H7 (cell line): ENCODE data around the gene ARRDC3. TPM values are rescaled to one million over a fixed set of nuclear protein-coding genes. Genes with fewer than 3 reads are reported as not detected.

Experiments
- DNase-seq: peaks from one replicate; pipeline ENCODE4 v3.0.0; 2012
- H3K27me3 ChIP-seq: 2 replicates; pipeline ENCODE4 v1.6.0; 2011; ENCODE audit warnings: mild to moderate bottlenecking, low read length; ENCODE audit not compliant: control insufficient read depth, insufficient read depth
- H3K36me3 ChIP-seq: replicated peaks from 2 replicates; pipeline ENCODE4 v1.5.1; 2011; ENCODE audit warnings: low read length; ENCODE audit not compliant: control insufficient read depth, insufficient read depth
- H3K4me3 ChIP-seq: 2 replicates; pipeline ENCODE4 v1.5.1; 2011; ENCODE audit warnings: low read depth, mild to moderate bottlenecking, control low read depth, low read length, moderate library complexity; ENCODE audit not compliant: insufficient read depth
- total RNA-seq: library from RNA; depleted of rRNA; stranded (reverse); fragments of >200 nt; shearing (Covaris generic); gene quantifications from 2 replicates; pipeline ENCODE4 v1.2.3, GENCODE V29; 2014; rRNA removed

ARRDC3 gene, protein sequence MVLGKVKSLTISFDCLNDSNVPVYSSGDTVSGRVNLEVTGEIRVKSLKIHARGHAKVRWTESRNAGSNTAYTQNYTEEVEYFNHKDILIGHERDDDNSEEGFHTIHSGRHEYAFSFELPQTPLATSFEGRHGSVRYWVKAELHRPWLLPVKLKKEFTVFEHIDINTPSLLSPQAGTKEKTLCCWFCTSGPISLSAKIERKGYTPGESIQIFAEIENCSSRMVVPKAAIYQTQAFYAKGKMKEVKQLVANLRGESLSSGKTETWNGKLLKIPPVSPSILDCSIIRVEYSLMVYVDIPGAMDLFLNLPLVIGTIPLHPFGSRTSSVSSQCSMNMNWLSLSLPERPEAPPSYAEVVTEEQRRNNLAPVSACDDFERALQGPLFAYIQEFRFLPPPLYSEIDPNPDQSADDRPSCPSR
- 21.3 and 23.7 TPM in 2 replicates for total RNA-seq

DNA sequence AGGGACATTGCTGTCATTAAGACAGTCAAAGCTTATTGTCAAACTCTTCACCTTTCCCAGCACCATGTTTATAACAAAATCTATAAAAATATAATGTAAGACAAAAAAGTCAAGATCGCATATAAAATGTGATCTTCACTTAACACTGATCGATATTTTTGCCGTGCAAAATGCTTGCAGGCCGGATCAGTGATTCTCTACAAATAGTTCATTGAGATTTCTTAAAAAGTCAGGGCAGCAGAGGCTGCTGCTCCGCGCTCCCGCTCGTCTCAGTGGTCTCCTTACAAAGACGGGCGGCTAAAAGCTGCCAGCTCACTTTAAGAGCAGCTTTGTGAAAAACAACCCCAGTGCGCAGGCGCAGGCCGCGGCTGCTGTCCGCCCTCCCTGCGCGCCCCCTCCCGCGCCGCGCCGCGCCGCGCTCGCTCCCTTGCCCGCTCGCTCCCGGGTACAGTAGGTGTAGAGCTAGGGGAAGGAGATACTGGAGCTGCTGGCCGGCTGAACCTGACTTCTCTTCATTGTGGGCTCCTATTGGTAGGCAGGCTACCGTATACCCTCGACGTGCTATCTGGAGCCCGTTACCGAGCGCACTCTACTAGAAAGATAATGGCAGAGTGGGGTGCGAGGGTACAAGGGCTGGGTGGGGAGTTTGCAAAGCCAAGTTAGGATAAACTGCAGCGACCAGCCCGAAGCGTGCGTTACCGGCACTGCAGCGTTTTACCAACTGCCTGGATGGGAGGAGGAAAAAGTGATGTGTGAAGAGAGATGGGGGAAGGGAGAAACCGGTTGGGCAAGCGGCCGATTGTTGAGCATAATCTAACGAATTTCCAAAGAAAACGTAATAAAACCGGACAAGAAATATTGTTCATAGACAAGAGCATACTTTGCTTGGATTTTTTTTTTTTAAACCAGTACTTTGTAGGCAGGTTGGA, at the start of gene ARRDC3:
Gene ARRDC3, minus strand, starts transcription at position 291 of the 929 bp plus-strand sequence. Its CDS starts 225 bp downstream, at position 66.
- H3K27me3 ChIP-seq: no peaks in the 10 kb centered on the region
- H3K4me3 ChIP-seq: peak within 1 kb of the TSS; percentile 88
- peak; percentile 85 for DNase-seq
- no peaks in the 10 kb centered on the region for H3K36me3 ChIP-seq

DNA sequence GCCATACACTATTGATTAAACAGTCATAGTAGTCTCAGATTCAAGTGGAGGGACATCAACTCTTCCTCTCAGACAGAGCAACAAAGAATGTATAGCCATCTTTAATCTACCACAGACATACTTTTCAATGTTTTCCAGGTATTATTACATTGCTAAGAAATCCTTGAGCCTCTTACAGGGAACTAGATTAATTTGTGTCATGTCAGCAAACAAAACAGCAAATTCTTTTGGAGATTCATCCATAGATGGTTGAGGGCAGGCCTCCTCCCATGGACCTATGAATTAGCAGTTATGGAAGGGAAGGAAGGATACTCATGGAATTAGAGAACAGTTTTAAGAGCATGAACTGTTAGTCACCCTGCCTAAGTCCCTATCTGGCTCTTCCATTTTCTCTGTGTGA, 47.8 kb upstream of the ARRDC3 start:
- Histone ChIP-seq H3K36me3 (no peaks in the 10 kb centered on the region), H3K27me3 (no peaks in the 10 kb centered on the region), H3K4me3 (no peak overlapping the region)
- no peak for DNase-seq

DNA sequence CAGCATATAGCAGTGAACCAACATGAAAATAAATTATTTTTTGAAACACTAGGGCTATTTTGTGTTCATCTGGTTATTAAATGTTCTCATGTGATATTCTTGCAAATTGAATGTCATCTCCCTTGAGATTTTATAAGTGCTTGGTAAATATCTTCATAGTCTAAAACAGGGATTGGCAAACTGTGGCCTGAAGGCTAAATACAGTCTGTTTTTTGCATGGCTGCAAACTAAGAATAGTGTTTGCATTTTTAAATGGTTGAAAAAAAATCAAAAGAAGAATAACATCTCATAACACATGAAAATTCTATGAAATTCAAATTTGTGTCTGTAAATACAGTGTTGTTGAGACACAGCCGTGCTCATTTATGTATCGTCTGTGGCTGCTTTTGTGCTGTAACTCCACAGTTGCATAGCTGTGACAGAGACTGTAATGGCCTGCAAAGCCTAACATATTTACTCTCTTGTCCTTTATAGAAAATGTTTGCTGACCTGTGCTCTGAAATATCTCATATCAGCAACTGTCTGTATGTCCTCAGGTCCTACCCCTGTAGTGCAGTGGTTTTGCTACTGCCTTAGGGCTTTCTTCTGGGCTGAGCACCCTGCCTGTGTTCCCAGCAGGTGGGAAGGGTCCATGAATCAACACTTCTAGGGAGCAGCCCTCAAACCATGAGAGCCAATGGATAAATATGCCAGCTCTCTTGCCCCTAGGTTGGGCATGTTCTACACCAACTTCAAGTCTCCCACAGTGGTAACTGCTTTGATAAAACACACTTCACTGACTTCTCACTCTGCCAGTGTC, 41.7 kb upstream of the ARRDC3 start:
- Histone ChIP-seq H3K36me3 (no peaks in the 10 kb centered on the region), H3K27me3 (no peaks in the 10 kb centered on the region), H3K4me3 (no peak overlapping the region)
- peak; percentile 16 for DNase-seq

DNA sequence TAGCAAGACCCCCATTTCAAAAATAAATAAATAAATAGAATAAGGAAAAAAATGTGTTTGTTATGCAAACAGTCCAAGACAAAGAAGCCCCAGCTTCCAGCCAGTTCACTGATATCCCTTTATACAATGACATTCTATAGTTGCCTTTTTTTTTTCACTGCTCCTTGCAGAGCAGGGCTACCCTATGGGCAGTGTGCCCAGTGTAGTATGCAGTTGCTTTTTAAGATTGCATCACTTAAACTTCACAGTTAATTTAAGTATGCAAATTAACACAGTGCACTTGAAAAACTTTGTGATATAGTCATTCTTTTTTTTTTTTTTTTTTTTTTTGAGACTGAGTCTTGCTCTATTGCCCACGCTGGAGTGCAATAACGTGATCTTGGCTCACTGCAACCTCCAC, 40.8 kb upstream of the ARRDC3 start:
- Histone ChIP-seq H3K4me3 (no peak overlapping the region), H3K27me3 (no peaks in the 10 kb centered on the region), H3K36me3 (no peaks in the 10 kb centered on the region)
- no peak for DNase-seq

DNA sequence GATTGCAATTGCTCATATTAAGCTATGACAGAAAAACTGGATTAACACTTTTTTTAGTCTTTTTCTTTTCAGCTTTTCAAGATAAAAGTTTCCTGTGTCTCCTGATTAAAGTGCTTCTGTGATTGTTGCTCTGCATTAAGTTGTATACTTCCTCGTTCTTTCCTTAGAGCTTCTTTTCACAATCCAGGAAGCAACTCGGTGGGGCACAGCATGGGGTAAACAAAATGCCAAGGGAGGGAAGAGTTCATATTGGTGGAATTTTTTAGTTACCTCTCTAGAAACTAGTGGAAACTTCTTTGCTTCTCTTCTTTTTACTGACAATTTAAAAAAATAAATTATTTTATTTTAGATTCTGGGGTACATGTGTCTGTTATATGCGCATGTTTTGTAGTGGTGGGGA, 37.8 kb upstream of the ARRDC3 start:
- H3K36me3 ChIP-seq: no peaks in the 10 kb centered on the region
- DNase-seq: no peak
- no peaks in the 10 kb centered on the region for H3K27me3 ChIP-seq
- H3K4me3 ChIP-seq: no peak overlapping the region

DNA sequence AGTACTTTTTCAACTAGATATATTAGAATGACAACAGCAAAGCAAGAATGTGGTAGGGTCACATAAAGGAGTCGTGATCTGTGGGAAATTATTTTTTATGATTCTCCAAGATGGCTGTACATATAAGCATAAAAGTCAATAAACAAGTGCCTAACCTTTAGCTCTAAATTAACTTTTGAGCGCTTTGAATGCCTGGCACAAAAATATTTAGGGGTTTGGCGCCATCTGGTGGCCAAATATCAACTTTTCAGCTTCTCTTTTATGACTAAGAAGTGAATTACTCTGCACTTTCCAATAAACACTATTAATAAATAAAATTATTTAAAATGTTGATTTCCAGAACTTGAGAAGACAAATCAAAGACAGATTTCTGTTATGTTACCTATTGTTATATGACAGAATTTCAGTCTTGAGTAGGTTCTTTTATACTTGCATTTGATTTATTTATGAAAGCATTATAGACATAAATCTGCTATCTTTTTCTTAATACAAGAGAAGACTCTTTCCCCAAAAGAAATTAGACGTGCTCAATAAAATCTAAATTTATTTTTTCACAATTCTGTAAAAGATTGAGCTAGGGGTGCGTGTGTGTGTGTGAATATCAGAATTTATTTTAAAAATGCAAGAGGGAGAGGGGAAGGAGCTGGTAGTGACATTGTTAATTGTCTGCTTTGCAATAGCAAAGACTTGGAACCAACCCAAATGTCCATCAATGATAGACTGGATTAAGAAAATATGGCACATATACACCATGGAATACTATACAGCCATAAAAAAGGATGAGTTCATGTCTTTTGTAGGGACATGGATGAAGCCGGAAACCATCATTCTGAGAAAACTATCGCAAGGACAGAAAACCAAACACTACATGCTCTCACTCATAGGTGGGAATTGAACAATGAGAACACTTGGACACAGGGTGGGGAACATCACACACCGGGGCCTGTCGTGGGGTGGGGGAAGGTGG, 36.7 kb upstream of the ARRDC3 start:
- H3K4me3 ChIP-seq: no peak overlapping the region
- H3K27me3 ChIP-seq: no peaks in the 10 kb centered on the region
- H3K36me3 ChIP-seq: no peaks in the 10 kb centered on the region
- no peak for DNase-seq

DNA sequence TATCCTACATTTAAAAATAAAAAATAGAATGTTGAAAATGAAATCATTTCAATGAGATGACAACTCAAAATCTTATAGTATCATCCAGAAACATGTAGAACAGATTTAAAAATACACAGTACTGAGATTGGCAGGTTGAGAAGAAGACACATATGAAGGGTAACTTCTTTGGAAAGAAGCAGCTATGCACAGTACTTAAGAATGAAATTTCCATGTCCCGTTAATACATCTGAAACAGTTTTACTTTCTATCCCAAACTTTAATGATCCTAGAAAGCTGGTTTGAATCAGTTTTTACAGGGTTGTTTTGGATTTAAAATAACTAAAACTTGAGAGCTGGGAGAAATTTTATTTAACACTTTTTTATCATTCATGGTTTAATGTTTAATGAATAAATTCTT, 36.0 kb upstream of the ARRDC3 start:
- Histone ChIP-seq H3K4me3 (no peak overlapping the region), H3K36me3 (no peaks in the 10 kb centered on the region), H3K27me3 (no peaks in the 10 kb centered on the region)
- DNase-seq: no peak

DNA sequence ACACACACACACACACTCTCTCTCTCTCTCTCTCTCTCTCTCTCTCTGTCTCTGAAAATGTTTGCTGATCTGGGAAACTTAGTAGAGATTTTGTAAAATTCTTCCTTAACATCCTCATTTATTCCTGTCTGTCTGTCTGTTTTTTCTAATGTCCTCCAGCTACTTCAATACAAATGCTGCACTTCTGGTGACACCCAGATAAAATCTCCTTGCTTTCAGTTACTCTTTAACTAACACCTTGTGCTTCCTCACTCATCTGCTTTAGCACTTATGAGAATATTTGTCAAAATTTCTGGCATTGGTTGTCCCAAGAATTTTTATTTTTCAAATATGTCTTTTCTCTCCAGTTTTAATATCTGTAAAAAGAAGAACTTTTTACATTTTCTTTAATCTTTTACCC, 35.0 kb upstream of the ARRDC3 start:
- Histone ChIP-seq H3K4me3 (no peak overlapping the region), H3K27me3 (no peaks in the 10 kb centered on the region), H3K36me3 (no peaks in the 10 kb centered on the region)
- no peak for DNase-seq

DNA sequence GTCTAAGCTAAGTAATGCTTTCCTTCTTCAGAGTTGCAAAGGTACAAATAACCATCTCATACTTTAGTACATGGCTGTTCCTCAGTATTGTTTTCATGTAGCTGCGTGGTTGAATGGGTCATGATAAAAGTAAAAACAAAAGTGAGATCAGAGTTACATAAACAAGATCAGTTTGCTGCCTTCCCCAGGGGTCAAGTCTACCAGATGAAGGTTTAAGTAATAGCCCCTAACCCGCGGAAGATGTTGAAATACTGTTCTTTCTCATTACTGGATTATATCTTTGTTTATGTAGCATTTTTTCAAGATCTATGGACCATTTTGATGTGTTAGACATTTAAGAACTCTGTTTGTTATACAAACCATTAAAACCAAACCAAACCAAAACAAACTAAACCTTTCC, 34.1 kb upstream of the ARRDC3 start:
- no peak overlapping the region for H3K4me3 ChIP-seq
- DNase-seq: no peak
- no peaks in the 10 kb centered on the region for H3K27me3 ChIP-seq

DNA sequence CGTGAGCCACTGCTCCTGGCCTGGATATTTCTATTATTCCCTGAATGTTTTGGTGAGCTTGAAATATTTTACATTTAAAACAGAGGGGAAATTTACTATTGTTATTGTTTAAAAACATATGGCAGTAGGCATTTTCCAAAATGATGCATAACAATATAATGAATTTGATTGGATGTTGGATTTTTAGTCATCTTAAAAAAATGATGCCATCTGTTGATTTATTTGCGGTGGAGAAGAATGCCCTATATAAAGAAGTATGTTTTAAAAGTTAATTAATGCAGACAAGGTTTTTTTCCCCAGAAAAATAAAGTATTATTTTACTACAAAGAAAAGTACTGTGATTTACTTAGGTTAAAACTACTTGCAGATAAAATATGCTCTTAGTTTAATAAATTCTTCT, 33.4 kb upstream of the ARRDC3 start:
- Histone ChIP-seq H3K4me3 (no peak overlapping the region), H3K27me3 (no peaks in the 10 kb centered on the region), H3K36me3 (no peaks in the 10 kb centered on the region)
- DNase-seq: no peak

More for the DNA sequence above, 34.1 kb upstream of the ARRDC3 start:
- no peaks in the 10 kb centered on the region for H3K36me3 ChIP-seq

DNA sequence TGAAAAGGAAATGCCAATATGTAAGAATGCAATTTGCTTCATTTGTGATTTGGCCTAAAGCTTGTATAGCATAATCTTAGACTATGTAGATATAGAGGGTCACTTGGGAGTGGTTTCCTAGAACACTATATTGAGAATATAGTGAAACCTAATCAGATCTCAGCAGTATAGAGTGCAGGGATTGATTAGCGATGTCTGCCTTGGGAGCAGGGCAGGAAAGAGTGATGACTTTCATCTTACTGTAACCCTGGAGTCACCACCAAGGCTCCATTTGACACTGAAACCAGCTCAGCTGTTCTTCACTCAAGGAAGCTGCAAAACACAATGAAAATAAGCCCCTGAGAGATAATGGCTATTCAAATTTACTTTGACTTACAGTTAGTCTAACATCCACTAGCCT, 26.2 kb upstream of the ARRDC3 start:
- H3K4me3 ChIP-seq: no peak overlapping the region
- DNase-seq: no peak
- no peaks in the 10 kb centered on the region for H3K36me3 ChIP-seq
- no peaks in the 10 kb centered on the region for H3K27me3 ChIP-seq

DNA sequence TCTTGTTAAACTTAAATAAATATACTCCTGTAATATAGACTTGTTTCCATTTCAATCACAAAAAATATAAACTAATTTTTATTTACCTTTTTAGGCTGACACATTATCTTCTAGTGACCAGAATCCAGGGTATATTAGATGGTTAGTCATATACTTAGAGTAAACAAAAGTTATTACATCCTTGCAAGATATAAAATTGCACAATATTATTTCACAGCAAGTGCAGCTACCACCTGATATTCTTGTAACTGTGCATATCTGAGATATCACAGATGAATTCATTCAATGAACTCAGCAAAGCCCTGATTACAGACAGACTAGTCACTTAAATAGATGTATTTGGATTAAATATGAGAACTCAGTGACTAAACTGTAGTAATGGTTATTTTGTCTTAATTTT, 25.6 kb upstream of the ARRDC3 start:
- DNase-seq: no peak
- no peaks in the 10 kb centered on the region for H3K27me3 ChIP-seq
- no peaks in the 10 kb centered on the region for H3K36me3 ChIP-seq
- no peak overlapping the region for H3K4me3 ChIP-seq

DNA sequence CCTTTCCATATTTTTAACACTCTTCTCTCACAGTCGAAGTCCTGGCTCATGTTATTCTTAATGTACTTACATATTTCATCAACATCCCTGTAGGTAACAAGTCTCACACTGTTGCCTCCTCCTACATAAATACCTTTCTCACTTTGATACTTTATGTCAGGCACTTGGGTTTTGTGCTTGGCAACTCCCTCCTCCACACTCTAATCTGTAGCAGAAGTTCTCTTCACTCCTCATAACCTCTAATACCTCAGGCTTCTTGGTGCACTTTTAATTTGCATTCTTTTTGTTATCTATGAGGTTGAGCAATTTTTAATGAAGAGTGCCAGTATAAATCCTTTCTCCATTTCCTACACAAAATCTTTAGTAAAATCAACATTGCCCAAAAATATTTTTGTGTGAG, 24.1 kb upstream of the ARRDC3 start:
- no peaks in the 10 kb centered on the region for H3K27me3 ChIP-seq
- DNase-seq: no peak
- H3K4me3 ChIP-seq: no peak overlapping the region
- H3K36me3 ChIP-seq: no peaks in the 10 kb centered on the region
